KMS-11 (cell line): Measurements from ENCODE around the gene ITLN2.

Source experiments
- H2AFZ ChIP-seq: fragments of 200-600 bp; sonication (generic); 2 replicates; pipeline ENCODE4 v1.6.1; 2016; ENCODE audit warnings: antibody characterized with exemption, mixed run types, low read depth
- H3K27ac ChIP-seq: fragments of 200-600 bp; sonication (generic); 2 replicates; pipeline ENCODE4 v1.6.1; 2016; ENCODE audit warnings: mild to moderate bottlenecking, mixed run types
- H3K27me3 ChIP-seq: fragments of 200-600 bp; sonication (generic); 2 replicates; pipeline ENCODE4 v1.6.1; 2017; ENCODE audit warnings: mild to moderate bottlenecking, low read depth, mixed run types, moderate library complexity; ENCODE audit not compliant: insufficient read depth
- H3K36me3 ChIP-seq: fragments of 200-600 bp; sonication (generic); 2 replicates; pipeline ENCODE4 v1.6.1; 2017; ENCODE audit warnings: mild to moderate bottlenecking, mixed run types; ENCODE audit not compliant: insufficient read depth
- H3K4me1 ChIP-seq: fragments of 200-600 bp; sonication (generic); 2 replicates; pipeline ENCODE4 v1.6.1; 2016; ENCODE audit warnings: mild to moderate bottlenecking, low read depth, mixed run types; ENCODE audit not compliant: poor library complexity, severe bottlenecking
- H3K4me2 ChIP-seq: fragments of 200-600 bp; sonication (generic); 2 replicates; pipeline ENCODE4 v1.7.0; 2016; ENCODE audit warnings: mild to moderate bottlenecking, mixed run types
- H3K4me3 ChIP-seq: fragments of 200-600 bp; sonication (generic); IDR thresholded peaks from 2 replicates; pipeline ENCODE4 v1.6.1; 2017; ENCODE audit warnings: low read depth, low read length, mixed read lengths; ENCODE audit not compliant: insufficient read depth
- H3K79me2 ChIP-seq: fragments of 200-600 bp; sonication (generic); 2 replicates; pipeline ENCODE4 v1.6.1; 2016; ENCODE audit warnings: low read depth, mixed run types; ENCODE audit not compliant: insufficient read depth
- H3K9ac ChIP-seq: fragments of 200-600 bp; sonication (generic); 2 replicates; pipeline ENCODE4 v1.6.1; 2016; ENCODE audit warnings: mild to moderate bottlenecking, mixed run types
- H4K20me1 ChIP-seq: fragments of 200-600 bp; sonication (generic); 2 replicates; pipeline ENCODE4 v1.6.1; 2016; ENCODE audit warnings: mild to moderate bottlenecking, mixed run types; ENCODE audit not compliant: insufficient read depth
- CTCF ChIP-seq: fragments of 200-600 bp; sonication (generic); conservative IDR thresholded peaks from 2 replicates; pipeline ENCODE4 v1.6.1; 2017; ENCODE audit warnings: low read depth, mild to moderate bottlenecking, antibody characterized with exemption, low read length, moderate library complexity, mixed read lengths

Gene ITLN2

GRCh38 chr1:160978510-160978927, 23.9 kb upstream of the ITLN2 start:
- TF ChIP-seq CTCF, result no peak
- Histone ChIP-seq H3K79me2 (no peaks in the 10 kb centered on the region), H3K9ac (no peak overlapping the region), H3K27ac (no peak overlapping the region), H3K4me2 (no peak overlapping the region), H3K4me1 (no peaks in the 10 kb centered on the region), H4K20me1 (no peaks in the 10 kb centered on the region), H3K27me3 (no peaks in the 10 kb centered on the region), H2AFZ (no peak overlapping the region), H3K4me3 (no peak overlapping the region), H3K36me3 (no peaks in the 10 kb centered on the region)

- Histone ChIP-seq H3K4me1 (no peaks in the 10 kb centered on the region), H4K20me1 (no peaks in the 10 kb centered on the region), H3K9ac (no peak overlapping the region), H3K27me3 (no peaks in the 10 kb centered on the region), H2AFZ (no peak overlapping the region), H3K4me2 (no peak overlapping the region), H3K79me2 (no peaks in the 10 kb centered on the region), H3K36me3 (no peaks in the 10 kb centered on the region), H3K4me3 (no peak overlapping the region), H3K27ac (no peak overlapping the region)
- TF ChIP-seq CTCF, result no peak
Observed at GRCh38 chr1:160975026-160975425, 20.4 kb upstream of the ITLN2 start.

GRCh38 chr1:160973491-160973890, 18.9 kb upstream of the ITLN2 start:
- no peaks in the 10 kb centered on the region for H3K36me3 ChIP-seq
- no peaks in the 10 kb centered on the region for H4K20me1 ChIP-seq
- no peak overlapping the region for H3K27ac ChIP-seq
- no peak overlapping the region for H3K4me3 ChIP-seq
- no peak overlapping the region for H3K9ac ChIP-seq
- no peaks in the 10 kb centered on the region for H3K27me3 ChIP-seq
- no peak overlapping the region for H2AFZ ChIP-seq
- H3K4me2 ChIP-seq, result no peak overlapping the region
- no peaks in the 10 kb centered on the region for H3K79me2 ChIP-seq
- TF ChIP-seq CTCF, result no peak
- no peaks in the 10 kb centered on the region for H3K4me1 ChIP-seq

- TF ChIP-seq CTCF, result no peak
- Histone ChIP-seq H3K4me2 (no peak overlapping the region), H3K4me1 (no peaks in the 10 kb centered on the region), H3K9ac (no peak overlapping the region), H3K79me2 (no peaks in the 10 kb centered on the region), H3K27ac (no peak overlapping the region), H3K27me3 (no peaks in the 10 kb centered on the region), H3K4me3 (no peak overlapping the region), H2AFZ (no peak overlapping the region), H3K36me3 (no peaks in the 10 kb centered on the region), H4K20me1 (no peaks in the 10 kb centered on the region)
Observed at GRCh38 chr1:160972939-160973338, 18.3 kb upstream of the ITLN2 start.

- Histone ChIP-seq H3K9ac (no peak overlapping the region), H2AFZ (no peak overlapping the region), H3K36me3 (no peaks in the 10 kb centered on the region), H3K27ac (no peak overlapping the region), H3K4me1 (no peaks in the 10 kb centered on the region), H4K20me1 (no peaks in the 10 kb centered on the region), H3K4me3 (no peak overlapping the region), H3K4me2 (no peak overlapping the region), H3K79me2 (no peaks in the 10 kb centered on the region), H3K27me3 (no peaks in the 10 kb centered on the region)
- TF ChIP-seq CTCF, result no peak
Observed at GRCh38 chr1:160971618-160972056, 17.0 kb upstream of the ITLN2 start.
